Colonic mucosa (tissue), 4 donors: ENCODE measurements around the gene DCLK1. TPM values are rescaled to one million over a fixed set of nuclear protein-coding genes. Genes with fewer than 3 reads are reported as not detected.

ENCODE experiments used
- DNase-seq: peaks from one replicate; pipeline ENCODE4 v3.0.0-alpha.2; 2020
- H3K27ac ChIP-seq: fragments of 200-600 bp; one replicate; pipeline ENCODE4 v1.8.0; 2021
- H3K27me3 ChIP-seq: fragments of 200-600 bp; one replicate; pipeline ENCODE4 v1.8.0; 2021
- H3K36me3 ChIP-seq: fragments of 200-600 bp; one replicate; pipeline ENCODE4 v1.8.0; 2021
- H3K4me1 ChIP-seq: fragments of 200-600 bp; one replicate; pipeline ENCODE4 v1.8.0; 2021; ENCODE audit warnings: mild to moderate bottlenecking
- H3K4me3 ChIP-seq: fragments of 200-600 bp; one replicate; pipeline ENCODE4 v1.8.0; 2021
- H3K9ac ChIP-seq, 2 donors: one replicate each; pipeline ENCODE4 v1.7.0; 2013; ENCODE audit warnings: control low read depth in 2 of 2, low read depth in 2 of 2, low read length in 2 of 2
- H3K9me3 ChIP-seq: fragments of 200-600 bp; one replicate; pipeline ENCODE4 v1.8.0; 2021
- intact Hi-C: fragments of 100-400 bp; cut with DNase I; formaldehyde crosslinking; loops from one replicate; pipeline ENCODE4 v1.14.1; 2022
- total RNA-seq, 2 donors: library from RNA; stranded (reverse); fragmentation: NEBNext Ultra II Directional in 1 of 2; extraction: Animal tissue kit (Norgen Biotek cat#: 25700) in 1 of 2; gene quantifications; one replicate each; pipeline ENCODE4 v1.2.1, GENCODE V29; 2021
- TF ChIP-seq, protein P1 (sequence below): fragments of 200-600 bp; IDR thresholded peaks from one replicate; pipeline ENCODE4 v1.8.0; 2022; ENCODE audit warnings: antibody characterized with exemption, mild to moderate bottlenecking
- donor health status: healthy.
- donor health status: DM: no; HTN: no; CAD: no.
- donor health status: DM: no; HTN: no; CAD: no.

DCLK1 gene
- total RNA-seq, 2 donors from 2014 or later: 1.5 to 5.0 TPM

DNA sequence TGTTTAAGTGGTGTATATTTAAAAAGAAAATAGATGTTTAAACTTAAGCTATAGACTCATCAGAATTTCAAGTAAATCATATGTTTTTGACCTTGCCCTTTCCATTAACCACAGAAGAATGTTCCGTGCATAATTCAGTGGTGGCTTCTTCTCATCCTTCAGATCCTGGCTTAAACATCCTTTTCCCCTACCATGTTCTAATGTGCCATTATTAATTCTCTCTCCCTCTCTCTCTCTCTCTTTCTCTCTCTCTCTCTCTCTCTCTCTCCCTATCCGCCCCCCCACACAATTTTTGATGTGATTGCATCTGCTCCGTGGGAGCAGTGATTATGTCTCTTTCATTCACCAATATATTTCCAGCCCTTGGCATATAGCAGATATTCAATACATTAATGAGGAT lies 116.4 kb downstream of the DCLK1 start:
- Histone ChIP-seq H3K27ac (no peak overlapping the region), H3K4me3 (no peak overlapping the region), H3K27me3 (no peaks in the 10 kb centered on the region), H3K9ac (no peak overlapping the region), H3K4me1 (no peaks in the 10 kb centered on the region), H3K9me3 (no peaks in the 10 kb centered on the region), H3K36me3 (no peaks in the 10 kb centered on the region)
- intact Hi-C loops: no loop called here
- TF ChIP-seq, protein P1, sequence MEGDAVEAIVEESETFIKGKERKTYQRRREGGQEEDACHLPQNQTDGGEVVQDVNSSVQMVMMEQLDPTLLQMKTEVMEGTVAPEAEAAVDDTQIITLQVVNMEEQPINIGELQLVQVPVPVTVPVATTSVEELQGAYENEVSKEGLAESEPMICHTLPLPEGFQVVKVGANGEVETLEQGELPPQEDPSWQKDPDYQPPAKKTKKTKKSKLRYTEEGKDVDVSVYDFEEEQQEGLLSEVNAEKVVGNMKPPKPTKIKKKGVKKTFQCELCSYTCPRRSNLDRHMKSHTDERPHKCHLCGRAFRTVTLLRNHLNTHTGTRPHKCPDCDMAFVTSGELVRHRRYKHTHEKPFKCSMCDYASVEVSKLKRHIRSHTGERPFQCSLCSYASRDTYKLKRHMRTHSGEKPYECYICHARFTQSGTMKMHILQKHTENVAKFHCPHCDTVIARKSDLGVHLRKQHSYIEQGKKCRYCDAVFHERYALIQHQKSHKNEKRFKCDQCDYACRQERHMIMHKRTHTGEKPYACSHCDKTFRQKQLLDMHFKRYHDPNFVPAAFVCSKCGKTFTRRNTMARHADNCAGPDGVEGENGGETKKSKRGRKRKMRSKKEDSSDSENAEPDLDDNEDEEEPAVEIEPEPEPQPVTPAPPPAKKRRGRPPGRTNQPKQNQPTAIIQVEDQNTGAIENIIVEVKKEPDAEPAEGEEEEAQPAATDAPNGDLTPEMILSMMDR: no peak
- DNase-seq: no peak

DNA sequence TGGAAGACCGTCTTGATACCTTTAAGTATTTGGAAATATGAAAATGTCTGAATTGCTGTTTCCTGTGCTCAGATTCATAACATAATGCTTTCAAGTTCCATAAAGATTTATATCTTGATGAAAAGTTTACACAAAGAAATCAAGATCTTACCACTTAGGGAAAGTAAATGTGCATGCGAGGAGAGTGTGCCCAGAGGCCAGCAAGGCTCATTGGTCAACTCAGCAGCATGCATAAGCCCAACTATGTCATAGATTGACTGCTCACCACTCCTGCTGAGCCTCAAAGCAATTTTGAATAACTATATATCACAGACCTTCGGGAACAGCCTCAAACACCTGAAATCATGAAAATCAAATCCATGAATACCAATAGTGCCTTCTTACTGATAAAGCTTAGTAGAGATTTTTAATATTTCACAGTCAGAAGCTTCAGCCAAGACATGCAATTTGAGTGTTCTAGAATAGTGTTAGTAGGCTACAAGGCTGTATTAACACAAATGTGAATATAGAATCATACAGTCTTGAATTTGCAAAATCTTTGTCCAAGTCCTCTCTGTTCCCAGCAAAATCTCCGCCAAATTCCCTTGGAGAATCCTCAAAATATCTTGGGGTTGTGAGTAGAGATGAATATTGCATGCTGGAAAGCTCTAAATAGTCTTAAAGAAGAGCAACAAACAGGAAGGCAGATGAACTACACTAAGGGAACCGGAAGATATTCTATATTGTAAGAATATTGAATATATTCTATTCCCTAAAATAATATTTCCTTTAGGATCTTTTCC lies 124.1 kb downstream of the DCLK1 start:
- DNase-seq: no peak
- Histone ChIP-seq H3K36me3 (no peaks in the 10 kb centered on the region), H3K4me3 (no peak overlapping the region), H3K27ac (no peak overlapping the region), H3K9ac (no peak overlapping the region), H3K4me1 (no peaks in the 10 kb centered on the region), H3K9me3 (no peaks in the 10 kb centered on the region), H3K27me3 (no peaks in the 10 kb centered on the region)
- TF ChIP-seq, protein P1: no peak
- intact Hi-C loops: no loop called here

DNA sequence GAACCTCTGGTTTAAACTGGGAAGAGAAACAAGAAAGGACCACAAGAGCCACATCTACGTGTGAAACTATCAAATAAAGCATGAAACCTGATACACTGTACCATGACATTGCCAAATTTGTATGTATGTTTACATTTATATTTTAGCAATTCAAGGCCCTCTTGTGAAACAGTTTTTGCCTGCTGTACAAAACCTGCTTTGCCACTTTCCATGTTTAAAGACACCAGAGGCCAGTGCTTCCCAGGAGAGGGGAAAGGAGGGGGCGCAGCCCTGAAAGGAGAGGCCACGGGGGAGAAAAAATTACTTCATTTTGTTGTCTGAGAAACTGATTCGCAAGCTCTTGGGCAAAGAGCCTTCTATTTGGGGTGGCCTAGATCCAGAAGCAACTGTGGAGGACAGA lies 124.8 kb downstream of the DCLK1 start:
- intact Hi-C loops: no loop called here
- DNase-seq: no peak

DNA sequence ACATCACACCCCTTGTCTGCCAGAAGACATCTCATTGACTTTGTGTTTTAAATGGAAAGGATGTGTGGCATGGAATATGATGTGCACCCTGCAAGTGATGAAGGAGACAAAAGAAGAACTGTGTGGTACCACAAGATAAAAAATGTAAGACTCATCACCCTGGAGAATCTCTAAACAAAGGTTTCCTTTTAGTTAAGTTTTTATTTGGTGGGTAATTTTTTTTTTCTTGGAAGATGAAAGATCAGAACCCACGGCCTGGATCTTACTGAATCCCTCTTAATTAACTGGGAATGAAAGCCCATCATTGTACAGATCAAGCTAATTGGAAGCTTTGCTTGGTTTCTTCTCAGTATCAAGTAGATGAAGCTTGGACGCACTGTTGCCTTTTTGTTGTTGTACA lies 129.6 kb downstream of the DCLK1 start:
- TF ChIP-seq, protein P1: no peak

More for the DNA sequence above, 124.8 kb downstream of the DCLK1 start:
- H3K9me3 ChIP-seq: no peaks in the 10 kb centered on the region
- TF ChIP-seq, protein P1: no peak
- H3K4me1 ChIP-seq: no peaks in the 10 kb centered on the region
- no peak overlapping the region for H3K4me3 ChIP-seq
- H3K27me3 ChIP-seq: no peaks in the 10 kb centered on the region
- H3K9ac ChIP-seq: no peak overlapping the region
- no peak overlapping the region for H3K27ac ChIP-seq
- H3K36me3 ChIP-seq: no peaks in the 10 kb centered on the region

DNA sequence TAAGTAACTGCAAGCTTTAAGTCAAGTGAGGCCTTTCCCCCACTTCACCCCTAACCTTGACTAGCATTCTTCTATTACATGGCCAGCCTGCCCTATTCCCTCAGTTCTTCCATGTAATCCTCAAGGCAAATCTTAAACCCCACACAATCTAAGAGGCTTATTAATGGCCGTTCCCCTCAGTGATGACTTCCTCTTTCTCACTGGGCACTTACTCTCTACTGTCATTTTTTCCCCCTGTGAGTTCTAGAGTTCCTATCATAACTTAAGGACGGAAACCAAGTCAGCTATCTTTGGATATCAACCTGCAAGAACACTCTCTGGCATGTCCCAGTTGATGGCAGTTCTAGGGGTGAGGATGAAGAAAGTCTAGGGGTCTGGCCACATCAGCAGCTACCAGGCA lies 131.2 kb downstream of the DCLK1 start:
- Histone ChIP-seq H3K27ac (no peak overlapping the region), H3K4me3 (no peak overlapping the region), H3K36me3 (no peaks in the 10 kb centered on the region), H3K4me1 (no peaks in the 10 kb centered on the region), H3K27me3 (no peaks in the 10 kb centered on the region), H3K9ac (no peak overlapping the region), H3K9me3 (no peaks in the 10 kb centered on the region)
- intact Hi-C loops: no loop called here
- DNase-seq: no peak
- TF ChIP-seq, protein P1: no peak

More for the DNA sequence above, 129.6 kb downstream of the DCLK1 start:
- no peaks in the 10 kb centered on the region for H3K36me3 ChIP-seq
- H3K4me3 ChIP-seq: no peak overlapping the region
- intact Hi-C loops: no loop called here
- DNase-seq: no peak
- H3K4me1 ChIP-seq: no peaks in the 10 kb centered on the region
- no peak overlapping the region for H3K9ac ChIP-seq
- no peaks in the 10 kb centered on the region for H3K9me3 ChIP-seq
- no peak overlapping the region for H3K27ac ChIP-seq
- no peaks in the 10 kb centered on the region for H3K27me3 ChIP-seq
